HCT116 (cell line): Measurements from ENCODE around the gene TMEM217. TPM values are rescaled to one million over a fixed set of nuclear protein-coding genes. Genes with fewer than 3 reads are reported as not detected.

Experiments
- ATAC-seq: fragments of 200-7000 bp; cut with Tn5 transposase; 2 replicates; pipeline ENCODE4 v1.9.1; 2020; ENCODE audit warnings: mild to moderate bottlenecking, moderate library complexity
- BruUV-seq: library from RNA; stranded (reverse); fragments of 400-500 nt; replicated peaks from 2 replicates; lab custom pipeline; 2021; lab: Mats Ljungman, UMichigan
- CTCF ChIA-PET: fragments of 300-600 bp; sonication (Branson Sonifier 250); formaldehyde crosslinking; loops from one replicate; lab custom pipeline; 2021; ENCODE audit warnings: antibody characterized with exemption; lab: Charles Lee
- POLR2A ChIA-PET: fragments of 300-600, 350-600 bp; sonication (Branson Sonifier 250); formaldehyde crosslinking; loops from one replicate; lab custom pipeline; 2021; ENCODE audit warnings: antibody characterized with exemption; lab: Charles Lee
- RAD21 ChIA-PET, 2 experiments: fragments of 300-600 bp; sonication (Branson Sonifier 250); formaldehyde crosslinking; loops; one replicate each; lab custom pipeline; 2023; ENCODE audit warnings: low total read pairs in 2 of 2; ENCODE audit not compliant: uncharacterized antibody in 2 of 2, unreplicated experiment in 2 of 2, low non-redundant PET in 1 of 2; lab: Charles Lee
- DNase-seq: peaks from one replicate; pipeline ENCODE4 v3.0.0-alpha.2; 2010; ENCODE audit warnings: low read depth, low spot score
- H2AFZ ChIP-seq: fragments of 200-600 bp; shearing (Covaris generic), sonication (generic); 2 replicates; pipeline ENCODE4 v1.6.1; 2017; ENCODE audit warnings: low read depth, mixed run types, mixed read lengths, antibody characterized with exemption, low read length; ENCODE audit not compliant: poor library complexity, severe bottlenecking
- H3K27ac ChIP-seq: 2 replicates; pipeline ENCODE4 v1.5.1; 2012; ENCODE audit warnings: low read depth, low read length
- H3K27me3 ChIP-seq: fragments of 200-600 bp; sonication (generic); 2 replicates; pipeline ENCODE4 v1.6.1; 2016; ENCODE audit warnings: mixed run types, low read length, mixed read lengths; ENCODE audit not compliant: insufficient read depth
- H3K36me3 ChIP-seq, 2 experiments: fragments of 200-500 bp in 1 of 2; fragments of 200-600 bp in 1 of 2; sonication (Bioruptor generic) in 1 of 2; sonication (generic) in 1 of 2; 2 replicates each; pipeline versions ENCODE4 v1.5.1 to v1.6.1; 2014 to 2016; ENCODE audit warnings: low read length in 2 of 2, inconsistent platforms in 1 of 2, mixed read lengths in 1 of 2, mixed run types in 1 of 2; ENCODE audit not compliant: insufficient read depth in 2 of 2, control insufficient read depth in 1 of 2
- H3K4me1 ChIP-seq, 2 experiments: fragments of 200-600 bp in 1 of 2; sonication (generic) in 1 of 2; 2 replicates each; pipeline versions ENCODE4 v1.5.1 to v1.6.1; 2012 to 2017; ENCODE audit warnings: low read length in 2 of 2, inconsistent platforms in 1 of 2, mild to moderate bottlenecking in 1 of 2, mixed read lengths in 1 of 2, mixed run types in 1 of 2, moderate library complexity in 1 of 2; ENCODE audit not compliant: insufficient read depth in 2 of 2, control insufficient read depth in 1 of 2
- H3K4me2 ChIP-seq: fragments of 200-600 bp; sonication (generic); 2 replicates; pipeline ENCODE4 v1.6.1; 2017; ENCODE audit warnings: mixed run types, low read length, mixed read lengths
- H3K4me3 ChIP-seq, 2 experiments: fragments of 200-600 bp in 1 of 2; sonication (generic) in 1 of 2; replicated peaks in 1 of 2; 2 replicates each; pipeline ENCODE4 v1.5.1; 2011 to 2016; ENCODE audit warnings: low read length in 2 of 2, control low read depth in 1 of 2, low read depth in 1 of 2, mild to moderate bottlenecking in 1 of 2, mixed read lengths in 1 of 2, mixed run types in 1 of 2
- H3K79me2 ChIP-seq: fragments of 200-600 bp; sonication (generic); 2 replicates; pipeline ENCODE4 v1.6.1; 2017; ENCODE audit warnings: mild to moderate bottlenecking, mixed run types, low read length, moderate library complexity, mixed read lengths; ENCODE audit not compliant: insufficient read depth
- H3K9ac ChIP-seq: fragments of 200-600 bp; sonication (generic); 2 replicates; pipeline ENCODE4 v1.6.1; 2016; ENCODE audit warnings: low read length, mixed read lengths
- H3K9me2 ChIP-seq: fragments of 200-600 bp; sonication (generic), shearing (Covaris generic); 2 replicates; pipeline ENCODE4 v1.6.1; 2017; ENCODE audit warnings: mixed run types, mild to moderate bottlenecking, moderate library complexity; ENCODE audit not compliant: insufficient read depth
- H3K9me3 ChIP-seq, 2 experiments: fragments of 200-500 bp in 1 of 2; fragments of 200-600 bp in 1 of 2; sonication (Bioruptor generic) in 1 of 2; sonication (generic) in 1 of 2; 2 replicates each; pipeline ENCODE4 v1.6.1; 2014 to 2017; ENCODE audit warnings: low read length in 2 of 2, mixed read lengths in 2 of 2, inconsistent platforms in 1 of 2, low read depth in 1 of 2, mild to moderate bottlenecking in 1 of 2, mixed run types in 1 of 2, moderate library complexity in 1 of 2; ENCODE audit not compliant: control insufficient read depth in 1 of 2, insufficient read depth in 1 of 2
- H4K20me1 ChIP-seq: fragments of 200-600 bp; sonication (generic), shearing (Covaris generic); 2 replicates; pipeline ENCODE4 v1.6.1; 2017; ENCODE audit warnings: mixed run types, mild to moderate bottlenecking, moderate library complexity; ENCODE audit not compliant: insufficient read depth
- ATF3 ChIP-seq: IDR thresholded peaks from 2 replicates; pipeline ENCODE4 v1.6.1; 2012
- EGR1 ChIP-seq: IDR thresholded peaks from 2 replicates; pipeline ENCODE4 v1.6.1; 2012; ENCODE audit warnings: low read depth
- EZH2 ChIP-seq: fragments of 200-600 bp; sonication (generic); IDR thresholded peaks from 2 replicates; pipeline ENCODE4 v1.6.1; 2017; ENCODE audit warnings: antibody characterized with exemption, mixed run types
- EZH2phosphoT487 ChIP-seq: fragments of 200-600 bp; IDR thresholded peaks from 2 replicates; pipeline ENCODE4 v1.6.1; 2018; ENCODE audit warnings: antibody characterized with exemption, borderline replicate concordance
- FOSL1 ChIP-seq: IDR thresholded peaks from 2 replicates; pipeline ENCODE4 v1.6.1; 2012; ENCODE audit warnings: low read depth
- RAD21 ChIP-seq: IDR thresholded peaks from 2 replicates; pipeline ENCODE4 v1.6.1; 2012; ENCODE audit warnings: low read depth, mild to moderate bottlenecking
- SRF ChIP-seq: IDR thresholded peaks from 2 replicates; pipeline ENCODE4 v1.6.1; 2012; ENCODE audit warnings: low read depth
- TCF7L2 ChIP-seq: IDR thresholded peaks from 2 replicates; pipeline ENCODE4 v1.7.0; 2011; ENCODE audit warnings: borderline replicate concordance, inconsistent platforms; ENCODE audit not compliant: insufficient read depth, insufficient read length; ENCODE audit errors: extremely low read depth
- YY1 ChIP-seq: IDR thresholded peaks from 2 replicates; pipeline ENCODE4 v1.6.1; 2011; ENCODE audit warnings: low read length, low read depth, moderate library complexity, mild to moderate bottlenecking; ENCODE audit not compliant: insufficient replicate concordance; ENCODE audit errors: extremely low read depth
- ZFX ChIP-seq: fragments of 450-650 bp; IDR thresholded peaks from 2 replicates; pipeline ENCODE4 v1.6.1; 2017
- ZNF274 ChIP-seq: fragments of 200-500 bp; sonication (Bioruptor generic); IDR thresholded peaks from 2 replicates; pipeline ENCODE4 v1.6.1; 2014; ENCODE audit warnings: mild to moderate bottlenecking, low read depth, low read length, inconsistent platforms
- intact Hi-C: fragments of 100-400 bp; cut with micrococcal nuclease; formaldehyde crosslinking; loops from 2 replicates; pipeline ENCODE4 v1.10.0; 2022
- total RNA-seq: library from RNA; stranded (reverse); gene quantifications from one replicate; pipeline ENCODE4 v1.2.1, GENCODE V29; 2021; ENCODE audit not compliant: unreplicated experiment
- TF ChIP-seq, protein P1 (sequence below): IDR thresholded peaks from 2 replicates; pipeline ENCODE4 v1.6.1; 2011; ENCODE audit warnings: mild to moderate bottlenecking, low read length, moderate library complexity; ENCODE audit not compliant: insufficient replicate concordance; ENCODE audit errors: extremely low read depth

Gene TMEM217
- total RNA-seq, 1 experiment from 2014 or later, result 0.98 TPM

DNA sequence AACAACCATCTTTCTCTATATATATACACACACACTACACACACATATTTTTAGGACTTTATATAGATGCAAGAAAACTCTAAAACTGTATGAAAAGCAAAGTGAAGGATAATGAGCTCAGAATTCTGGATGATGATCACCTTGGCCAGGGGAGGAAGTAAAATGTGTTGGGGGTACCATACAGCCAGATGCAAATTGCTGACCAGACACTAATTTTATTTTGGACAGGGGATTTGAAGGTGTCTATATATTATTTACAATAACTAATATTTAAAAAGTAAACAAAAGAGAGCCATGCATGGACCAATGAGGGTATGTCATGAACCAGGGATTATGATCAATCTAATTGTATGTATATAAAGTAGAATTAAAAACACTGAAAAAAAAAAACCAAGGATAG, 20.2 kb downstream of the TMEM217 start (continued):
- TF ChIP-seq, protein P1, sequence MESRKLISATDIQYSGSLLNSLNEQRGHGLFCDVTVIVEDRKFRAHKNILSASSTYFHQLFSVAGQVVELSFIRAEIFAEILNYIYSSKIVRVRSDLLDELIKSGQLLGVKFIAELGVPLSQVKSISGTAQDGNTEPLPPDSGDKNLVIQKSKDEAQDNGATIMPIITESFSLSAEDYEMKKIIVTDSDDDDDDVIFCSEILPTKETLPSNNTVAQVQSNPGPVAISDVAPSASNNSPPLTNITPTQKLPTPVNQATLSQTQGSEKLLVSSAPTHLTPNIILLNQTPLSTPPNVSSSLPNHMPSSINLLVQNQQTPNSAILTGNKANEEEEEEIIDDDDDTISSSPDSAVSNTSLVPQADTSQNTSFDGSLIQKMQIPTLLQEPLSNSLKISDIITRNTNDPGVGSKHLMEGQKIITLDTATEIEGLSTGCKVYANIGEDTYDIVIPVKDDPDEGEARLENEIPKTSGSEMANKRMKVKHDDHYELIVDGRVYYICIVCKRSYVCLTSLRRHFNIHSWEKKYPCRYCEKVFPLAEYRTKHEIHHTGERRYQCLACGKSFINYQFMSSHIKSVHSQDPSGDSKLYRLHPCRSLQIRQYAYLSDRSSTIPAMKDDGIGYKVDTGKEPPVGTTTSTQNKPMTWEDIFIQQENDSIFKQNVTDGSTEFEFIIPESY, result no peak
- no peak for TF ChIP-seq ATF3

GRCh38 chr6:37236921-37237320, 21.0 kb downstream of the TMEM217 start:
- Histone ChIP-seq H3K9me2 (no peaks in the 10 kb centered on the region), H3K4me3 (no peak overlapping the region), H3K4me1 (peaks cover 21 to 40% of the 10 kb centered on the region in 2 experiments), H4K20me1 (no peaks in the 10 kb centered on the region), H3K27me3 (no peaks in the 10 kb centered on the region), H3K36me3 (no peaks in the 10 kb centered on the region), H2AFZ (no peak overlapping the region), H3K9me3 (no peaks in the 10 kb centered on the region), H3K9ac (no peak overlapping the region), H3K79me2 (no peaks in the 10 kb centered on the region), H3K4me2 (no peak overlapping the region), H3K27ac (no peak overlapping the region)
- ChIA-PET RAD21 (no interaction called here), POLR2A (interaction anchor here (1.1 kb wide), 1 partner anchor 11 kb away, joined by 3 read pairs; no protein-coding TSS in a partner anchor), CTCF (no interaction called here)
- intact Hi-C loops, result no loop called here
- no peak for DNase-seq
- ATAC-seq, result no peak
- no TSS peak for BruUV-seq
- TF ChIP-seq EZH2phosphoT487, result no peak
- no peak for TF ChIP-seq EGR1
- TF ChIP-seq SRF, result no peak

GRCh38 chr6:37233541-37233940, 24.4 kb downstream of the TMEM217 start:
- no peaks in the 10 kb centered on the region for H3K36me3 ChIP-seq
- CTCF ChIA-PET, result no interaction called here
- H3K79me2 ChIP-seq, result no peaks in the 10 kb centered on the region
- no peak for TF ChIP-seq FOSL1
- TF ChIP-seq EZH2, result no peak
- no peak for TF ChIP-seq TCF7L2
- no peak for TF ChIP-seq RAD21
- no peak for TF ChIP-seq SRF
- TF ChIP-seq YY1, result no peak
- no peak for TF ChIP-seq ZNF274
- TF ChIP-seq, protein P1, result no peak
- no peak for TF ChIP-seq EGR1
- TF ChIP-seq ZFX, result no peak
- TF ChIP-seq, all 23 proteins: peak for 0
- RAD21 ChIA-PET, result no interaction called here
- no TSS peak for BruUV-seq
- no peaks in the 10 kb centered on the region for H3K27me3 ChIP-seq
- intact Hi-C loops, result no loop called here
- H3K9me2 ChIP-seq, result no peaks in the 10 kb centered on the region
- POLR2A ChIA-PET, result no interaction called here
- no peak overlapping the region for H2AFZ ChIP-seq
- peaks cover 0 to 11% of the 10 kb centered on the region in 2 experiments; a peak in 2 of 4 replicates for H3K4me1 ChIP-seq
- H3K4me2 ChIP-seq, result no peak overlapping the region
- no peak overlapping the region for H3K9ac ChIP-seq
- H3K9me3 ChIP-seq, result no peaks in the 10 kb centered on the region
- no peak overlapping the region for H3K27ac ChIP-seq
- ATAC-seq, result no peak
- H3K4me3 ChIP-seq, result no peak overlapping the region
- H4K20me1 ChIP-seq, result no peaks in the 10 kb centered on the region
- DNase-seq, result no peak
